HG02884 (cell line): ENCODE results near the gene IQUB.
"Not testable (repeated sequence)": the region's sequence is repeated elsewhere in the genome, so short reads cannot be mapped to it uniquely, and the experiment has no call there.

ENCODE experiments used
- ATAC-seq: cut with Tn5 transposase; IDR thresholded peaks from one replicate; pipeline ENCODE4 v1.9.1; 2021; ENCODE audit warnings: mild to moderate bottlenecking, moderate library complexity; ENCODE audit not compliant: unreplicated experiment

The IQUB gene

GRCh38 chr7:123534383-123535260 lies at the start of gene IQUB:
IQUB (minus strand) TSS chr7:123534595; CDS start chr7:123512340, 22,255 bp downstream.
- ATAC-seq = peak; percentile 76

GRCh38 chr7:123583821-123584220 lies 49.4 kb upstream of the IQUB start:
- ATAC-seq = no peak

- no peak for ATAC-seq
These were observed 46.7 kb upstream of the IQUB start for GRCh38 chr7:123581162-123581459.

GRCh38 chr7:123580406-123581161 lies 46.2 kb upstream of the IQUB start:
- peak; percentile 81 for ATAC-seq

- no peak for ATAC-seq
These were observed 45.0 kb upstream of the IQUB start for GRCh38 chr7:123579416-123579815.

GRCh38 chr7:123573896-123574467 lies 39.6 kb upstream of the IQUB start:
- no peak for ATAC-seq

GRCh38 chr7:123573341-123573740 lies 38.9 kb upstream of the IQUB start:
- no peak for ATAC-seq

GRCh38 chr7:123571684-123572083 lies 37.3 kb upstream of the IQUB start:
- ATAC-seq = no peak

- no peak for ATAC-seq
These were observed 36.8 kb upstream of the IQUB start for GRCh38 chr7:123571187-123571586.

GRCh38 chr7:123570390-123571182 lies 36.2 kb upstream of the IQUB start:
- ATAC-seq = no peak

- ATAC-seq = no peak
These were observed 35.1 kb upstream of the IQUB start for GRCh38 chr7:123569352-123570010.

GRCh38 chr7:123562121-123562520 lies 27.7 kb upstream of the IQUB start:
- ATAC-seq = no peak

- ATAC-seq = no peak
These were observed 24.0 kb upstream of the IQUB start for GRCh38 chr7:123558289-123558874.

- peak; percentile 96 for ATAC-seq
These were observed 23.2 kb upstream of the IQUB start, which contains the start of gene NDUFA5 for GRCh38 chr7:123557398-123558288. NDUFA5 (minus strand) TSS chr7:123557818; CDS start chr7:123557795, 23 bp downstream.

GRCh38 chr7:123557016-123557397 lies 22.6 kb upstream of the IQUB start:
- ATAC-seq = peak; percentile 0

- ATAC-seq = no peak
These were observed 21.1 kb upstream of the IQUB start for GRCh38 chr7:123555484-123555883.

GRCh38 chr7:123553159-123553558 lies 18.8 kb upstream of the IQUB start:
- no peak for ATAC-seq

GRCh38 chr7:123552641-123553040 lies 18.2 kb upstream of the IQUB start:
- ATAC-seq = no peak

- ATAC-seq = not testable (repeated sequence)
These were observed 17.7 kb upstream of the IQUB start for GRCh38 chr7:123552134-123552533.
